Progenitor cell of endocrine pancreas (in vitro differentiated cells): Measurements from ENCODE around the gene SPECC1L. TPM values are rescaled to one million over a fixed set of nuclear protein-coding genes. Genes with fewer than 3 reads are reported as not detected.
A peak's percentile ranks its signal among the peaks of the same experiment; 100 is the strongest.

ENCODE experiments used
- DNase-seq: peaks from one replicate; pipeline ENCODE4 v3.0.0; 2021; ENCODE audit warnings: low spot score; ENCODE audit not compliant: unreplicated experiment
- H3K27ac Mint-ChIP-seq: 2 replicates; pipeline ENCODE4 v1.8.0; 2021; ENCODE audit warnings: mild to moderate bottlenecking, moderate library complexity, mixed read lengths
- H3K27me3 Mint-ChIP-seq: 2 replicates; pipeline ENCODE4 v1.8.0; 2021; ENCODE audit warnings: mixed read lengths
- H3K36me3 Mint-ChIP-seq: 2 replicates; pipeline ENCODE4 v1.8.0; 2022; ENCODE audit warnings: mixed read lengths; ENCODE audit not compliant: insufficient read depth
- H3K4me1 Mint-ChIP-seq: 2 replicates; pipeline ENCODE4 v1.8.0; 2021; ENCODE audit warnings: low read depth, mixed read lengths
- H3K4me3 Mint-ChIP-seq: 2 replicates; pipeline ENCODE4 v1.8.0; 2021; ENCODE audit warnings: low read depth, mild to moderate bottlenecking, moderate library complexity, mixed read lengths
- H3K9me3 Mint-ChIP-seq: 2 replicates; pipeline ENCODE4 v1.8.0; 2021; ENCODE audit warnings: low read depth, mixed read lengths
- total RNA-seq: library from RNA; stranded (reverse); gene quantifications from 2 replicates; pipeline ENCODE4 v1.2.1, GENCODE V29; 2021
- TF ChIP-seq, protein P1 (sequence below): fragments of 200-600 bp; sonication (generic); IDR thresholded peaks from one replicate; pipeline ENCODE4 v1.5.0; 2021; ENCODE audit warnings: antibody characterized with exemption, mild to moderate bottlenecking; ENCODE audit not compliant: unreplicated experiment

Gene SPECC1L
- total RNA-seq, 1 donor from 2014 or later: 96.9 TPM

DNA sequence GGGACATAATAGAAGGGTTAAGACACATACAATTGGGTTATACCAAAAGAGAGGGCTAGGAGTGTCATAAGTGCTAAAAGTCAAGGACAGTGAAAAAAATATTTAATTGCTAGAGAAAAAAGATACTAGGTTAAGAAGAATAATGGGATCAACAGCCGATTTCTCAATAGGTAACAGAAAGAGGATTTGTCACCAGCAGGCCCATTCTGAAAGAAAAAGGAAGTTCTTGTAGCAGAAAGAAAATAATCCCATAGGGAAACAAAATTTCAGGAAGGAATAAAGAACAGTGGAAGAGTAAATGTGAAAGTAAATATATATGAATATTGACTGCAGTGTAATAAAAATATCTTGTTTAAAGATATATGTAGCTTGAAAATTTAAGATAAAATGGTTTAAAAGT, 113.5 kb downstream of the SPECC1L start:
- H3K4me3 Mint-ChIP-seq: no peak overlapping the region
- H3K9me3 Mint-ChIP-seq: no peaks in the 10 kb centered on the region
- H3K36me3 Mint-ChIP-seq: peaks cover 9% of the 10 kb centered on the region
- TF ChIP-seq, protein P1, sequence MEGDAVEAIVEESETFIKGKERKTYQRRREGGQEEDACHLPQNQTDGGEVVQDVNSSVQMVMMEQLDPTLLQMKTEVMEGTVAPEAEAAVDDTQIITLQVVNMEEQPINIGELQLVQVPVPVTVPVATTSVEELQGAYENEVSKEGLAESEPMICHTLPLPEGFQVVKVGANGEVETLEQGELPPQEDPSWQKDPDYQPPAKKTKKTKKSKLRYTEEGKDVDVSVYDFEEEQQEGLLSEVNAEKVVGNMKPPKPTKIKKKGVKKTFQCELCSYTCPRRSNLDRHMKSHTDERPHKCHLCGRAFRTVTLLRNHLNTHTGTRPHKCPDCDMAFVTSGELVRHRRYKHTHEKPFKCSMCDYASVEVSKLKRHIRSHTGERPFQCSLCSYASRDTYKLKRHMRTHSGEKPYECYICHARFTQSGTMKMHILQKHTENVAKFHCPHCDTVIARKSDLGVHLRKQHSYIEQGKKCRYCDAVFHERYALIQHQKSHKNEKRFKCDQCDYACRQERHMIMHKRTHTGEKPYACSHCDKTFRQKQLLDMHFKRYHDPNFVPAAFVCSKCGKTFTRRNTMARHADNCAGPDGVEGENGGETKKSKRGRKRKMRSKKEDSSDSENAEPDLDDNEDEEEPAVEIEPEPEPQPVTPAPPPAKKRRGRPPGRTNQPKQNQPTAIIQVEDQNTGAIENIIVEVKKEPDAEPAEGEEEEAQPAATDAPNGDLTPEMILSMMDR: no peak
- no peaks in the 10 kb centered on the region for H3K27me3 Mint-ChIP-seq
- no peak for DNase-seq
- no peak overlapping the region for H3K27ac Mint-ChIP-seq
- no peaks in the 10 kb centered on the region for H3K4me1 Mint-ChIP-seq

DNA sequence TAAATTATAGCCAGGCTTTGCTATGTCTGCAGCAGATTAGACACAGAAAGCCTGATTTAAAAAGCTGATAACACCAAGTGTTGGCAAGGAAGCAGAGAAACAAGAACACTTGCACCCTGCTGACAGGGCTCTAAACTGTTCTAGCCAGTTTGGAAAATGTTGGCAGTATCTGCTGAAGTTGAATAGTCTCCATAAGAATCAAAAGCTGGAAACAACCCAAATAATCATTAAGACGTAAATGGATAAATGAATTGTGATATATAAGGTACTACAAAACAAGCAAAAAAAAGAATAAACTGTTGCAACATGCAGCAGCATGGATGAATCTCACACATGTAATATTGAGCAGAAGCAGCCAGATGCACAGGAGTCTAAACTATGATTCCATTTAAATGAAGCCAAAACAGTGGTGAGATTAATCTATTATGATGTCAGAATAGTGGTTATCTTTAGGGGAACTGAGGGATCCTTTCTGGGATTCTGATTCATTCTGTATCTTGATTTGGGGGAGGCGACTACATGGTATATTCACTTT, 116.4 kb downstream of the SPECC1L start:
- Mint-ChIP-seq H3K27ac (no peak overlapping the region), H3K4me1 (peaks cover 9% of the 10 kb centered on the region), H3K9me3 (no peaks in the 10 kb centered on the region), H3K4me3 (no peak overlapping the region), H3K36me3 (peaks cover 6% of the 10 kb centered on the region), H3K27me3 (no peaks in the 10 kb centered on the region)
- TF ChIP-seq, protein P1: no peak
- DNase-seq: no peak

DNA sequence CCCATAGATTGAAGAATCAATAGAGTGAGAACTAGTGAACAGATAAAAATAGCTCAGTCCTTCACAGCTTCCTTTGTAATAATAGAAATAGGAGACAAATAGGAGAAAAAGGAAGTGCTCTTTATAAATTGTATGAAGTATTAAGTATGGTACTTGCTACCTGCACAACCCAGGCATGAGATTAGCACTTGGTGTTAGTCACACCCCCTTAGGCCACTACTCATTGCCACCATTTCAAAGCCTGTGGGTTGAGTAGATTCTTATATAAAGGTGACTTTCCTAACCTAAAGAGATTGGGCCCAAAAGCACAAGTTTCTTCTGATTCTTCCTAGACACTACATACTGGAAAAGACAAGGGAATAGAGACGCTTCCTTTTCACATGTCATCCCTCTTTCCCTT, 119.0 kb downstream of the SPECC1L start:
- peaks cover 9% of the 10 kb centered on the region for H3K4me1 Mint-ChIP-seq
- no peak overlapping the region for H3K27ac Mint-ChIP-seq
- no peaks in the 10 kb centered on the region for H3K27me3 Mint-ChIP-seq
- no peaks in the 10 kb centered on the region for H3K9me3 Mint-ChIP-seq
- peaks cover 3% of the 10 kb centered on the region for H3K36me3 Mint-ChIP-seq
- TF ChIP-seq, protein P1: no peak
- no peak overlapping the region for H3K4me3 Mint-ChIP-seq
- no peak for DNase-seq

DNA sequence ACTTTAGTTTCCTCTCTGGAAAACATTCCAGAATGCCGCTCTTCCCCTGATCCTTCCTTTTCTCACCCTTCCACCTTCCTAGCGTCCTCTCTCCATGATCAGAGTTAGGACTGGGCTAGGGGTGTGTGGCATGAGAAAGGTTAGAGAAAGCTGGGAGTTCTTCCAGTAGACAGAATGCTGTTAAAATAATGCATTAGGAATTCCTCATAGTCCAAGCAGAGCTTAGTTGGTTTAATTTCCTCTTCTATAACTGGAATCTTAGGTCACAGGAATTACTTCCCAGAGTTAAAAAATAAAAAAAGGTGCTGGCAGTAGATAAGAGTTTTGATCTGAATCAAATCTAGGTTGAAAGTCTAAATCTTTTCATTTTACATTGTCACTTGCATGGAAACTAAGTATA, 119.5 kb downstream of the SPECC1L start:
- Mint-ChIP-seq H3K4me1 (peaks cover 9% of the 10 kb centered on the region), H3K36me3 (peaks cover 5% of the 10 kb centered on the region), H3K4me3 (no peak overlapping the region), H3K27ac (peak overlapping the region; percentile 68), H3K9me3 (no peaks in the 10 kb centered on the region), H3K27me3 (no peaks in the 10 kb centered on the region)
- no peak for DNase-seq
- TF ChIP-seq, protein P1: no peak

DNA sequence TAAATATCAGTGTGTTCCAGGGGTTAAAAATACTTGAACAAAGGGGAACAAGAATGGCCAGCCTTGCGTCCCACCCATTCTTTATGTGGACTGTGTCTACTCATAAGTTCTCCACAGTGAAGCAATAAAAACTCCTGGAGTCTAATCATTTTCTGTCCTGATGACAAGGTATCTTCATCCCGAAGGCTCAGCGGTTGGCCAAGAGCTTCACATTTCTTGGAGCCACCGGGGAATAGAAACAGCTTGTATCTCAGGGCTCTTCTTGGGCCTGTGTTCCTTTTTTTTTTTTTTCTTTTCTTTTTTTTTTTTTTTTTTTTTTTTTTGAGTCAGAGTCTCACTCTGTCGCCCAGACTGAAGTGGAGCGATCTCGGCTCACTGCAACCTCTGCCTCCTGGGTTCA, 119.9 kb downstream of the SPECC1L start:
- TF ChIP-seq, protein P1: no peak
- Mint-ChIP-seq H3K27me3 (no peaks in the 10 kb centered on the region), H3K36me3 (peaks cover 7% of the 10 kb centered on the region), H3K9me3 (no peaks in the 10 kb centered on the region), H3K4me1 (peaks cover 9% of the 10 kb centered on the region), H3K27ac (no peak overlapping the region), H3K4me3 (no peak overlapping the region)
- no peak for DNase-seq
